Measurements from ENCODE around the gene NDUFS7.
"Not testable (repeated sequence)": the region's sequence is repeated elsewhere in the genome, so short reads cannot be mapped to it uniquely, and the experiment has no call there.

The NDUFS7 gene

DNA sequence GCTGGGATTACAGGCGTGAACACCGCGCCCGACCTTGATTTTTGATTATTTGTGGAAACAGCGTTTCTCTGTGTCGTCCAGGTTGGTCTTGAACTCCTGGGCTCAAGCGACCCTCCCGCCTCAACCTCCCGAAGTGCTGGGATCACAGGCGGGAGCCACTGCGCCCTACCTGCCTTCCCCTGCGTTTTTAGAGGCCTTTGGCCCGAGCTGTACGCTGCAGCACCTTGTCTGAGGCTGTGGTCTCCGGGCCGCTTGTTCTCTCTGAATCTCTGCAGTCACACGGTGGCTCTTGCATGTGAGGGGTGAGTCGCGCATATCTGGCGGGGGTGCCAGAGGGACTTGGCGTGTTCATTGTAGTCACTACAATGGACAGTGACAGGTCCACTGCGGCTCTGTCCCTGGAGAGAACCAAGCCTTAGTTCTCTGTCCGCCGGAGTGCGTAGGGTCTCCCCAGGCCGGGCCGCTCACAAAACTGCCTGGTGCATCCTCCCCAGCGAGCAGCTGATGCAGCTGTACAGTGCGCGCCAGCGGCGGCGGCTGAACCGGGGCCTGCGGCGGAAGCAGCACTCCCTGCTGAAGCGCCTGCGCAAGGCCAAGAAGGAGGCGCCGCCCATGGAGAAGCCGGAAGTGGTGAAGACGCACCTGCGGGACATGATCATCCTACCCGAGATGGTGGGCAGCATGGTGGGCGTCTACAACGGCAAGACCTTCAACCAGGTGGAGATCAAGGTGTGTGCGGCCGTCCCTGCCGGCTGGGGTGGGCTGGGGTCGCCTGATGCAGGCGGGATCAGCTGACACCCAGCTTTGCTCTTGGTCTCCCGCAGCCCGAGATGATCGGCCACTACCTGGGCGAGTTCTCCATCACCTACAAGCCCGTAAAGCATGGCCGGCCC lies 56.1 kb downstream of the NDUFS7 start:
- Histone ChIP-seq H3K4me3 (ENCODE audit: low read length) (peak overlapping the region; percentile 60), H3K27ac (ENCODE audit: low read depth, low read length) (peak overlapping the region; percentile 49; the same call in 1 of the 2 replicates), H3K9ac (ENCODE audit: low read depth, low read length) (peak overlapping the region; percentile 98), H3K36me3 (ENCODE audit: insufficient read depth, low read length) (peaks cover 48% of the 10 kb centered on the region)
- not testable (repeated sequence) for H3K27me3 ChIP-seq (ENCODE audit: insufficient read depth, low read length); H3K4me1 ChIP-seq (ENCODE audit: insufficient read depth, low read length); H3K9me3 ChIP-seq (ENCODE audit: insufficient read depth, low read depth, low read length)
- 84% methylated on average over 57 of the region's 57 CpGs for WGBS

DNA sequence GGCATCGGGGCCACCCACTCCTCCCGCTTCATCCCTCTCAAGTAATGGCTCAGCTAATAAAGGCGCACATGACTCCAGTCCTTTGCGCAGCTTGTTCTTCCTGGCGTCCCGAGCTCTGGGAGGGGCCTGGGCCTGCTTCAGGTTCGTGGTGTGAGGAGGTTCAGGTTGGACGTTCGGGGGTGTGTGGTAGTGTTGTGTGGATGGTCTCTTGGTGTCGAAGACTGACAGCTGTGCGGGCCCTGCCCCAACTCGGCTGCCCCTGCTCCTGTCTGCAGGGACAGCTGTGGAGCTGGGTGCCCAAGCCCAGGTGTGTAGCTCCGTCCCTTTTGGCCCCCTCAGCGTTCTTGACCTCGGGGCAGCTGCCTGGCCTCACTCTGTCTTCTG lies 56.7 kb downstream of the NDUFS7 start:
- Histone ChIP-seq H3K4me1 (ENCODE audit: insufficient read depth, low read length) (no peaks in the 10 kb centered on the region; the same call in 1 of the 2 replicates), H3K4me3 (ENCODE audit: low read length) (no peak overlapping the region; the same call in 1 of the 2 replicates), H3K9ac (ENCODE audit: low read depth, low read length) (no peak overlapping the region), H3K27me3 (ENCODE audit: insufficient read depth, low read length) (peaks cover 2% of the 10 kb centered on the region), H3K36me3 (ENCODE audit: insufficient read depth, low read length) (peaks cover 43% of the 10 kb centered on the region), H3K9me3 (ENCODE audit: insufficient read depth, low read depth, low read length) (no peaks in the 10 kb centered on the region), H3K27ac (ENCODE audit: low read depth, low read length) (no peak overlapping the region; the same call in 1 of the 2 replicates)
- 97% methylated on average over 15 of the region's 15 CpGs for WGBS

DNA sequence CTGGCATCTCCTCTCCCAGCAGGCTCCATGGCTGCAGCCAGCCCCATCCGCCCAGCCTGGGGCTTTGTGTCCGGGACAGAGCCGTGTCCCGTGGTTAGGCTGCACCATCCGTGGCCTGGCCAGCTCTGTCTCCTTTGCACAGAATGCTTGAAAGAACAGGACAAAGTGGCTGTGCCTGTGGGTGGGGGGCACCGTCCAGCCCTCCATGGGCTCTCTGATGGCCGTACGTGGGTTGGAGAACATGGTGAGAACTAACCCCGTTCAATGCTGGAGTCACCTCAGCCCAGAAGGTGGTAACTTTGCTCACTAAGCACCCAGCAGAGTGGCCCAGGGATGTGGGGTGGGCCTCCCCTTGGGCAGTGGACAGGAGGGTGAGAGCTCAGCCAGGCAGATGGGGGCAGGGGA lies 57.3 kb downstream of the NDUFS7 start:
- Histone ChIP-seq H3K27me3 (ENCODE audit: insufficient read depth, low read length) (peaks cover 7% of the 10 kb centered on the region), H3K4me3 (ENCODE audit: low read length) (no peak overlapping the region; the same call in 1 of the 2 replicates), H3K27ac (ENCODE audit: low read depth, low read length) (no peak overlapping the region; the same call in 1 of the 2 replicates), H3K9me3 (ENCODE audit: insufficient read depth, low read depth, low read length) (no peaks in the 10 kb centered on the region), H3K36me3 (ENCODE audit: insufficient read depth, low read length) (peaks cover 38% of the 10 kb centered on the region), H3K9ac (ENCODE audit: low read depth, low read length) (no peak overlapping the region), H3K4me1 (ENCODE audit: insufficient read depth, low read length) (no peaks in the 10 kb centered on the region; the same call in 1 of the 2 replicates)
- WGBS: 95% methylated on average over 9 of the region's 9 CpGs

DNA sequence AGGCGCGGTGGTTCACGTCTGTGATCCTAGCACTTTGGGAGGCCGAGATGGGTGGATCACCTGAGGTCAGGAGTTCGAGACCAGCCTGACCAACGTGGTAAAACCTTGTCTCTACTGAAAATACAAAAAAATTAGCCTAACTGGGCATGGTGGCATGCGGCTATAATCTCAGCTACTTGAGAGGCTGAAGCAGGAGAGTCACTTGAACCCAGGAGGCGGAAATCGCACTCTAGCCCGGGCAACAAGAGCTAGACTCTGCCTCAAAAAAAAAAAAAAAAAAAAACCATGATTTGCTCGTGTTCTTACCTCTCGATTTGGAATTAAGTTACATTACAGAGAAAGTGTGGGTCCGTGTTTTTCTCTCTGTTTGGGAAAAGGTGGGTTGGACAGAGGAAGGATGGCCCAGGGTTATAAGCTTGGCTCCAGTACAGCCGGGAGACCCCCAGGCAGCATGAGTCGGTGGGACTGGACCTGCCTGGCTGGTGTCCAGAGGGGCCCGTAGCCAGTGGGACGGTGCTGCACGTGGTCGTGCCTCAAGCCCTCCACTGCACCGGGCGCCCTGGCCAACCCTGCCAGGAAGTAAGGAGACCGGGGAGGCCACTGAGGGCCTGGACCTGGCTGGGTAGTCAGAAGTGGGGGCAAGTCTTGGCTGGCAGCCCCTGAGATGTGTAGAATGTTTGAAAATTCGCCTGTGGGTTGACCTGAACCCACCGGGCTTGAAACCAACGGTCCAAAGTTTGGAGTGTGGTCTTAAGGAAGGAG lies 58.2 kb downstream of the NDUFS7 start:
- no peak overlapping the region for H3K4me3 ChIP-seq (ENCODE audit: low read length)
- peaks cover 38% of the 10 kb centered on the region for H3K36me3 ChIP-seq (ENCODE audit: insufficient read depth, low read length)
- no peaks in the 10 kb centered on the region; the same call in 1 of the 2 replicates for H3K4me1 ChIP-seq (ENCODE audit: insufficient read depth, low read length)
- H3K9ac ChIP-seq (ENCODE audit: low read depth, low read length): no peak overlapping the region
- H3K27me3 ChIP-seq (ENCODE audit: insufficient read depth, low read length): peaks cover 15% of the 10 kb centered on the region
- H3K9me3 ChIP-seq (ENCODE audit: insufficient read depth, low read depth, low read length): no peaks in the 10 kb centered on the region
- peak overlapping the region; percentile 30; the same call in 1 of the 2 replicates for H3K27ac ChIP-seq (ENCODE audit: low read depth, low read length)
- 95% methylated on average over 25 of the region's 25 CpGs for WGBS

All from HUES64 (cell line).